ENCODE results near the gene RPL9.

DNA sequence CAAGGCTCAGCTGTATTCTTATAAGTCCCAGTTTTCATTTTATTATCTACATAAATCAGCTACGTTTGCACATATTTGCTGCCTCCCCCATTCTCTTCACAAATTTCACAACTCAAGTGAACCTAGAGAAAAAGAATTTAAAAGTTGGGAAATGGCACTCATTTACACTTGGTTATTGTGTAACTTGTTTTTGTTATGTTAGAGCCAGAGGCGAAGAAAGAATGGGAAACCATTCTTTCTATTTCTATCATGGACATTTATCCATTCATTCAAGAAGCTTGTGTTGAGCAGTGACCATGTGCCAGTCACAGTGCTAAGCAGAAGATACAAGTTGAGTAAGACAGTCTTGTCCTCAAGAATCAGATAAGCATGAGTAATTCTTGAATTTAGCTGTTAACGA is 13.7 kb upstream of the RPL9 start:
- TF ChIP-seq POLR2A (IDR thresholded peaks at IDR 0.05) = no peak
- TF ChIP-seq, protein P1, sequence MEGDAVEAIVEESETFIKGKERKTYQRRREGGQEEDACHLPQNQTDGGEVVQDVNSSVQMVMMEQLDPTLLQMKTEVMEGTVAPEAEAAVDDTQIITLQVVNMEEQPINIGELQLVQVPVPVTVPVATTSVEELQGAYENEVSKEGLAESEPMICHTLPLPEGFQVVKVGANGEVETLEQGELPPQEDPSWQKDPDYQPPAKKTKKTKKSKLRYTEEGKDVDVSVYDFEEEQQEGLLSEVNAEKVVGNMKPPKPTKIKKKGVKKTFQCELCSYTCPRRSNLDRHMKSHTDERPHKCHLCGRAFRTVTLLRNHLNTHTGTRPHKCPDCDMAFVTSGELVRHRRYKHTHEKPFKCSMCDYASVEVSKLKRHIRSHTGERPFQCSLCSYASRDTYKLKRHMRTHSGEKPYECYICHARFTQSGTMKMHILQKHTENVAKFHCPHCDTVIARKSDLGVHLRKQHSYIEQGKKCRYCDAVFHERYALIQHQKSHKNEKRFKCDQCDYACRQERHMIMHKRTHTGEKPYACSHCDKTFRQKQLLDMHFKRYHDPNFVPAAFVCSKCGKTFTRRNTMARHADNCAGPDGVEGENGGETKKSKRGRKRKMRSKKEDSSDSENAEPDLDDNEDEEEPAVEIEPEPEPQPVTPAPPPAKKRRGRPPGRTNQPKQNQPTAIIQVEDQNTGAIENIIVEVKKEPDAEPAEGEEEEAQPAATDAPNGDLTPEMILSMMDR (IDR thresholded peaks at IDR 0.05) = no peak
